Caco-2 (cell line): ENCODE measurements around the gene TSPAN5. TPM values are rescaled to one million over a fixed set of nuclear protein-coding genes. Genes with fewer than 3 reads are reported as not detected.

ENCODE experiments used
- BruUV-seq: library from RNA; stranded (reverse); fragments of 400-500 nt; replicated peaks from 2 replicates; lab custom pipeline; 2021; lab: Mats Ljungman, UMichigan
- CTCF ChIA-PET: fragments of 300-600 bp; sonication (Branson Sonifier 250); formaldehyde crosslinking; loops from one replicate; lab custom pipeline; 2022; ENCODE audit warnings: antibody characterized with exemption; lab: Charles Lee
- POLR2A ChIA-PET: fragments of 300-600 bp; sonication (Branson Sonifier 250); formaldehyde crosslinking; loops from one replicate; lab custom pipeline; 2022; ENCODE audit warnings: antibody characterized with exemption; lab: Charles Lee
- DNase-seq, 2 experiments: peaks; one replicate each; pipeline versions ENCODE4 v3.0.0 to v3.0.0-alpha.2; 2020 to 2022
- H3K27me3 ChIP-seq: replicated peaks from 2 replicates; pipeline ENCODE4 v1.6.0; 2011; ENCODE audit warnings: low read length; ENCODE audit not compliant: control insufficient read depth, insufficient read depth
- H3K36me3 ChIP-seq: 2 replicates; pipeline ENCODE4 v1.5.1; 2011; ENCODE audit warnings: low read length; ENCODE audit not compliant: control insufficient read depth, insufficient read depth
- H3K4me1 ChIP-seq: fragments of 250-450 bp; sonication (Bioruptor Pico); 2 replicates; pipeline ENCODE4 v1.5.1; 2020; ENCODE audit warnings: mild to moderate bottlenecking
- H3K4me3 ChIP-seq: 2 replicates; pipeline ENCODE4 v1.5.1; 2011; ENCODE audit warnings: low read depth, mild to moderate bottlenecking, control low read depth, low read length
- H3K9me3 ChIP-seq: fragments of 250-450 bp; sonication (Bioruptor Pico); 2 replicates; pipeline ENCODE4 v1.5.1; 2020; ENCODE audit warnings: mild to moderate bottlenecking, moderate library complexity
- H3K27ac Mint-ChIP-seq: one replicate; pipeline ENCODE4 v1.8.0; 2022; ENCODE audit warnings: mixed read lengths; ENCODE audit not compliant: unreplicated experiment
- H3K27me3 Mint-ChIP-seq: one replicate; pipeline ENCODE4 v1.8.0; 2022; ENCODE audit warnings: mixed read lengths; ENCODE audit not compliant: insufficient read depth, unreplicated experiment
- H3K36me3 Mint-ChIP-seq: one replicate; pipeline ENCODE4 v1.8.0; 2022; ENCODE audit warnings: mild to moderate bottlenecking, mixed read lengths; ENCODE audit not compliant: insufficient read depth, unreplicated experiment
- H3K4me1 Mint-ChIP-seq: one replicate; pipeline ENCODE4 v1.8.0; 2022; ENCODE audit warnings: low read depth, mixed read lengths; ENCODE audit not compliant: unreplicated experiment
- H3K4me3 Mint-ChIP-seq: one replicate; pipeline ENCODE4 v1.8.0; 2022; ENCODE audit warnings: mild to moderate bottlenecking, moderate library complexity, mixed read lengths; ENCODE audit not compliant: unreplicated experiment
- H3K9me3 Mint-ChIP-seq: one replicate; pipeline ENCODE4 v1.8.0; 2022; ENCODE audit warnings: mixed read lengths; ENCODE audit not compliant: unreplicated experiment
- intact Hi-C: fragments of 100-400 bp; cut with micrococcal nuclease; formaldehyde crosslinking; loops from one replicate; pipeline ENCODE4 v1.10.0; 2022; ENCODE audit not compliant: unreplicated experiment
- total RNA-seq: library from RNA; stranded (reverse); gene quantifications from 2 replicates; pipeline ENCODE4 v1.2.3, GENCODE V29; 2022
- TF ChIP-seq, protein P1 (sequence below), 2 experiments: fragments of 200-600 bp in 1 of 2; IDR thresholded peaks; 1 replicate in 1 of 2; 2 replicates in 1 of 2; pipeline versions ENCODE4 v1.5.1 to v1.8.0; 2011 to 2022; ENCODE audit warnings: antibody characterized with exemption in 1 of 2, control low read depth in 1 of 2, inconsistent platforms in 1 of 2, low read depth in 1 of 2, low read length in 1 of 2, mild to moderate bottlenecking in 1 of 2, moderate library complexity in 1 of 2; ENCODE audit not compliant: insufficient read depth in 1 of 2, severe bottlenecking in 1 of 2, unreplicated experiment in 1 of 2

Gene TSPAN5
- total RNA-seq, 1 experiment from 2014 or later, result 24.1 TPM

DNA sequence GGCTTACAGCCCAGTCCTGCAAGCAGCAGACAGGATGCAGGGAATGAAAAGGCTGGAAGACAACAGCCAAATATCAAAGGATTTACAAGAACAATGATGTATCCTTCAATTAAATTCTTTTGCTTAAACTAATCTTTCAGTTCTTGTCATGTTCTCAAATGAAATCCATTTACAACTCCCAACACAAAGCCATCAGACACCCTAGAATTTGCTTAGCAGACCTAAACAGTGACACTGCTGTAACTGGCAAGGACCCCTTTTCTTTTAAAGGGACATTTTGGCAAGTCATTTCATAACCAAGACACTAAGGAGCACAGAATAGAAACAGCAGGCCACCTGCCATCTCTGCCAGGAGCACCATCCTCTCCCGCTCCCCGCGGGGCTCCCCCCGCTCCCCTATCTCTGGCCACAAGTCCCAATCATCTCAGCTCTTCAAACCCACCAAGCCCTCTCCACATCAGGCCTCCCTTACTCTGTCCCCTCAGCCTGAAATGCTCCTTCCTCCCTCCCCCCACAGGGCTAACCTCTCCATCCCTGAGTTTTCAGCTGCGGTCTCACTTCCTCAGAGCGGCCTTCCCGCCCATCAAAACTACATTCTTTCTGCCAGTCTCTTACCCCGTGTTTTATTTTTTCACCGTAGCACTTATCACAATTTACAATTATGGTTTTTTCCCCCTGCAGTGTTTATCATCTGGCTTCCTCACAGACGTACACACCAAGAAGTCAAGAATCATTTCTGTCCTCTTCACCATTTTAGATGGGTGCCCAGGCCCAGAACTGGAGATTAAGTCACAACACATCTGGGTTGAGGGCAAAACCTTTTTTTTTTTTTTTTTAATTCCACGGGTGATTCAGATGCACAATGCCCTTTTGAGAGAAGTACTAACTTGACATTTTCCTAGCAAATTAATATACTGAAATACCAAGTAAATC lies 45.8 kb downstream of the TSPAN5 start:
- no peaks in the 10 kb centered on the region for H3K27me3 ChIP-seq

DNA sequence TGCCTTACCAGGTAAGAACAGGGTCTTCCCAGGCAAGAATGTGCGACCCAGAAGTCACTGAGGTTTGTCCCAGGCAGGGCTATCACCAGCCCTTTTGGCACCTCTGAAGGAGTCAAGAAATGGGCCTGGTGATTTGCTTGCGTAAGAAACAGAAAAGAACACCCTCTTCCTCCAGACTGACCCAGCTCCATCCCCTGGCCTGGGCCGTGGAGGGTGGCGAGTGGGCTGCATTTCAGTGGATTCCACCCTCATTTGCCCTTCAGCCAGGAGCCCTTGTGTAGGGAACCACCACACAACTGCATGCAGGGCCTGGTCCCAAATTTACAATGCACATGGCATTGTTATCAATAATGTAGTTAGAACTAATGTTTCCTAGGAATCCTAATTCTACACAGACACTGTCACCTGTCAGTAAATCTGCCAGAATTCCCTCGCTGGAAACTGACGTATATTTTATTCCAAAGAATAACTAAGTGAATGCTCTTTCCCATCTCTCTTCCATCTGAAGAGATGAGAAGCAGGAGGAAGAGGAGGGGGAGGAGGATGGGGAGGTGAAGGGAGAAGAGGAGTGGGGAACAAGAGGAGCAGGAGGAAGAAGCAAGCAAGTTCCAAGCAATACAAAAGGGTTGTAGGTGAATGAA lies 46.6 kb downstream of the TSPAN5 start:
- DNase-seq, result no peak
- Histone ChIP-seq H3K4me3 (no peak overlapping the region), H3K9me3 (no peaks in the 10 kb centered on the region), H3K4me1 (no peaks in the 10 kb centered on the region; the same call in 1 of the 2 replicates), H3K27me3 (no peaks in the 10 kb centered on the region), H3K36me3 (no peaks in the 10 kb centered on the region)
- Mint-ChIP-seq H3K27me3 (no peaks in the 10 kb centered on the region), H3K27ac (no peak overlapping the region), H3K36me3 (no peaks in the 10 kb centered on the region), H3K9me3 (no peaks in the 10 kb centered on the region), H3K4me3 (no peak overlapping the region), H3K4me1 (peaks cover 10% of the 10 kb centered on the region)
- no TSS peak for BruUV-seq
- intact Hi-C loops, result no loop called here
- TF ChIP-seq, protein P1, sequence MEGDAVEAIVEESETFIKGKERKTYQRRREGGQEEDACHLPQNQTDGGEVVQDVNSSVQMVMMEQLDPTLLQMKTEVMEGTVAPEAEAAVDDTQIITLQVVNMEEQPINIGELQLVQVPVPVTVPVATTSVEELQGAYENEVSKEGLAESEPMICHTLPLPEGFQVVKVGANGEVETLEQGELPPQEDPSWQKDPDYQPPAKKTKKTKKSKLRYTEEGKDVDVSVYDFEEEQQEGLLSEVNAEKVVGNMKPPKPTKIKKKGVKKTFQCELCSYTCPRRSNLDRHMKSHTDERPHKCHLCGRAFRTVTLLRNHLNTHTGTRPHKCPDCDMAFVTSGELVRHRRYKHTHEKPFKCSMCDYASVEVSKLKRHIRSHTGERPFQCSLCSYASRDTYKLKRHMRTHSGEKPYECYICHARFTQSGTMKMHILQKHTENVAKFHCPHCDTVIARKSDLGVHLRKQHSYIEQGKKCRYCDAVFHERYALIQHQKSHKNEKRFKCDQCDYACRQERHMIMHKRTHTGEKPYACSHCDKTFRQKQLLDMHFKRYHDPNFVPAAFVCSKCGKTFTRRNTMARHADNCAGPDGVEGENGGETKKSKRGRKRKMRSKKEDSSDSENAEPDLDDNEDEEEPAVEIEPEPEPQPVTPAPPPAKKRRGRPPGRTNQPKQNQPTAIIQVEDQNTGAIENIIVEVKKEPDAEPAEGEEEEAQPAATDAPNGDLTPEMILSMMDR (IDR thresholded peaks at IDR 0.05; ENCODE audit: insufficient read depth in 1 of 2, low read depth in 1 of 2, low read length in 1 of 2, severe bottlenecking in 1 of 2, unreplicated experiment in 1 of 2), result no peak
- ChIA-PET POLR2A (no interaction called here), CTCF (no interaction called here)

More for the DNA sequence above, 45.8 kb downstream of the TSPAN5 start:
- H3K36me3 ChIP-seq, result no peaks in the 10 kb centered on the region
- no peak for DNase-seq
- no peaks in the 10 kb centered on the region for H3K36me3 Mint-ChIP-seq
- no peaks in the 10 kb centered on the region for H3K9me3 ChIP-seq
- no TSS peak for BruUV-seq
- H3K9me3 Mint-ChIP-seq, result no peaks in the 10 kb centered on the region
- H3K27me3 Mint-ChIP-seq, result no peaks in the 10 kb centered on the region
- POLR2A ChIA-PET, result no interaction called here
- H3K27ac Mint-ChIP-seq, result no peak overlapping the region
- H3K4me1 ChIP-seq, result no peaks in the 10 kb centered on the region; the same call in 1 of the 2 replicates
- no peak overlapping the region for H3K4me3 ChIP-seq
- TF ChIP-seq, protein P1 (IDR thresholded peaks at IDR 0.05; ENCODE audit: insufficient read depth in 1 of 2, low read depth in 1 of 2, low read length in 1 of 2, severe bottlenecking in 1 of 2, unreplicated experiment in 1 of 2), result no peak
- CTCF ChIA-PET, result no interaction called here
- H3K4me1 Mint-ChIP-seq, result peaks cover 10% of the 10 kb centered on the region
- H3K4me3 Mint-ChIP-seq, result no peak overlapping the region
- intact Hi-C loops, result no loop called here

DNA sequence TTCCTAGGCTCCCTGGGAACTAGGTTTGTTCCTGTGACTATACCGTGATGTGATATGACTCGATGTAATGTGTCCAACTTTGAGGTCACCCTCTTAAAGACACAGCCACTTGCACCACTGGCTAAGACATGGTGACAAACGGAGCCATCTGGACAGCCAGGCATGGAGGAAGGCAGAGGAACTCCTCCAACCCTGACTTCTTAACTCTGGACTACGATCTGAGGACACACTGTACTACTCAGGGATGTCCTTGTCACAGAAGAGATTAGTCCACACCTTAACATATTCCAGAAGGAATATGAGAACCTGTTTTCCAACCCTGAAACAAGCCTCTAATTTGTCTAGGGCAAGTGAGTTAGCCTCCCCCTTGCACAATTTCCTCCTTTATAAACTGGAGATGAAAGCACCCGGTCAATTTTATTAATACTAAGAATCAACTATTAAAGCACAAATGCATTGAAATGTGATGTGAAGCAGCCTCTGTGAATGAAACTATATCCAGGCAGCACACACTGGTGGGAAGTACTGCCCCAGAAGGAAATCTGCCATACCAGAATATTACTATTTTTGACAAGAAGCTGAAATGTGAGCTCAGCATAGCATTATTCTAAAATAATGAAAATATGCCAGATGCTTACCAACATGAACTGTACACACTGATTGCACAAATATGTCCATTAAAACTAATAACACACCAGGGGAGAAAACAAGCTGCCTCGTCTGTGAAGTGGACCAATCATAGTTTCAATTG lies 47.3 kb downstream of the TSPAN5 start:
- no peaks in the 10 kb centered on the region for H3K36me3 Mint-ChIP-seq
- H3K27me3 Mint-ChIP-seq, result no peaks in the 10 kb centered on the region
- DNase-seq, result no peak
- H3K4me3 Mint-ChIP-seq, result no peak overlapping the region
- POLR2A ChIA-PET, result no interaction called here
- TF ChIP-seq, protein P1 (IDR thresholded peaks at IDR 0.05; ENCODE audit: insufficient read depth in 1 of 2, low read depth in 1 of 2, low read length in 1 of 2, severe bottlenecking in 1 of 2, unreplicated experiment in 1 of 2), result no peak
- no peaks in the 10 kb centered on the region for H3K36me3 ChIP-seq
- no peak overlapping the region for H3K4me3 ChIP-seq
- H3K27ac Mint-ChIP-seq, result no peak overlapping the region
- BruUV-seq, result no TSS peak
- H3K27me3 ChIP-seq, result no peaks in the 10 kb centered on the region
- CTCF ChIA-PET, result no interaction called here
- peaks cover 8% of the 10 kb centered on the region for H3K4me1 Mint-ChIP-seq
- no peaks in the 10 kb centered on the region for H3K9me3 Mint-ChIP-seq
- intact Hi-C loops, result no loop called here
- peaks cover 3% of the 10 kb centered on the region for H3K4me1 ChIP-seq
- no peaks in the 10 kb centered on the region for H3K9me3 ChIP-seq
